PFSK-1 (cell line): ENCODE measurements around the gene NPHP4.

Experiments used
- FOXP2 ChIP-seq: optimal IDR thresholded peaks from 2 replicates; pipeline ENCODE3; 2011; ENCODE audit warnings: borderline replicate concordance, control low read depth, inconsistent platforms; ENCODE audit not compliant: insufficient read depth; ENCODE audit errors: extremely low read length, extremely low read depth
- POLR2AphosphoS5 ChIP-seq: IDR thresholded peaks from 2 replicates; pipeline ENCODE4 v1.6.1; 2012; ENCODE audit warnings: low read depth, mild to moderate bottlenecking, control low read depth, low read length, moderate library complexity

- TF ChIP-seq POLR2AphosphoS5 (no peak), FOXP2 (no peak)
Measured at GRCh38 chr1:5874416-5875110, 117.7 kb downstream of the NPHP4 start.
